Sigmoid colon (tissue), 3 donors: ENCODE results near the gene SYNGAP1.
A peak's percentile ranks its signal among the peaks of the same experiment; 100 is the strongest.

ENCODE experiments used
- POLR2A ChIP-seq, 2 donors: fragments of 450-650 bp; IDR thresholded peaks; one replicate each; pipeline ENCODE4 v1.6.1; 2016; ENCODE audit warnings: antibody characterized with exemption in 2 of 2, mild to moderate bottlenecking in 2 of 2, moderate library complexity in 2 of 2
- TF ChIP-seq, protein P1 (sequence below), 4 experiments: fragments of 450-650 bp in 3 of 4; fragments of 200-600 bp in 1 of 4; IDR thresholded peaks; one replicate each; pipeline ENCODE4 v1.5.1; 2016 to 2019; ENCODE audit warnings: antibody characterized with exemption in 4 of 4, mild to moderate bottlenecking in 3 of 4, moderate library complexity in 2 of 4

- no peak for TF ChIP-seq POLR2A (IDR thresholded peaks at IDR 0.05)
- TF ChIP-seq, protein P1, sequence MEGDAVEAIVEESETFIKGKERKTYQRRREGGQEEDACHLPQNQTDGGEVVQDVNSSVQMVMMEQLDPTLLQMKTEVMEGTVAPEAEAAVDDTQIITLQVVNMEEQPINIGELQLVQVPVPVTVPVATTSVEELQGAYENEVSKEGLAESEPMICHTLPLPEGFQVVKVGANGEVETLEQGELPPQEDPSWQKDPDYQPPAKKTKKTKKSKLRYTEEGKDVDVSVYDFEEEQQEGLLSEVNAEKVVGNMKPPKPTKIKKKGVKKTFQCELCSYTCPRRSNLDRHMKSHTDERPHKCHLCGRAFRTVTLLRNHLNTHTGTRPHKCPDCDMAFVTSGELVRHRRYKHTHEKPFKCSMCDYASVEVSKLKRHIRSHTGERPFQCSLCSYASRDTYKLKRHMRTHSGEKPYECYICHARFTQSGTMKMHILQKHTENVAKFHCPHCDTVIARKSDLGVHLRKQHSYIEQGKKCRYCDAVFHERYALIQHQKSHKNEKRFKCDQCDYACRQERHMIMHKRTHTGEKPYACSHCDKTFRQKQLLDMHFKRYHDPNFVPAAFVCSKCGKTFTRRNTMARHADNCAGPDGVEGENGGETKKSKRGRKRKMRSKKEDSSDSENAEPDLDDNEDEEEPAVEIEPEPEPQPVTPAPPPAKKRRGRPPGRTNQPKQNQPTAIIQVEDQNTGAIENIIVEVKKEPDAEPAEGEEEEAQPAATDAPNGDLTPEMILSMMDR (IDR thresholded peaks at IDR 0.05), result peak in 3 of 4 experiments; percentile 21 to 44 (median 37)
These were observed 8.5 kb downstream of the SYNGAP1 start for GRCh38 chr6:33428224-33428965.
